Stomach (tissue), 9 donors: ENCODE measurements around the gene STAB1. TPM values are rescaled to one million over a fixed set of nuclear protein-coding genes. Genes with fewer than 3 reads are reported as not detected.

Source experiments
- DNase-seq, 2 donors: peaks; one replicate each; pipeline versions ENCODE4 v3.0.0 to v3.0.0-alpha.2; 2013 to 2019
- H3K27ac ChIP-seq, 5 donors: fragments of 200-600 bp in 4 of 5; sonication (generic) in 4 of 5; one replicate each; pipeline ENCODE4 v1.5.1; 2013 to 2019; ENCODE audit warnings: mild to moderate bottlenecking in 1 of 5, moderate library complexity in 1 of 5
- H3K27me3 ChIP-seq, 3 donors: fragments of 200-600 bp; sonication (generic); one replicate each; pipeline ENCODE4 v1.5.1; 2017 to 2019; ENCODE audit warnings: mixed run types in 1 of 3
- H3K36me3 ChIP-seq, 4 donors: fragments of 200-600 bp; sonication (generic); 1 replicate in 3 of 4; 2 replicates in 1 of 4; pipeline ENCODE4 v1.5.1; 2016 to 2019
- H3K4me1 ChIP-seq, 4 donors: fragments of 200-600 bp; sonication (generic); one replicate each; pipeline ENCODE4 v1.5.1; 2016 to 2019
- H3K4me3 ChIP-seq, 4 donors: fragments of 200-600 bp; sonication (generic) in 3 of 4; one replicate each; pipeline ENCODE4 v1.5.1; 2016 to 2019; ENCODE audit warnings: mild to moderate bottlenecking in 1 of 4
- H3K9me3 ChIP-seq, 4 donors: fragments of 200-600 bp; sonication (generic); one replicate each; pipeline ENCODE4 v1.5.1; 2016 to 2019
- EP300 ChIP-seq: sonication (generic); formaldehyde crosslinking; IDR thresholded peaks from one replicate; pipeline ENCODE4 v1.6.1; 2017; ENCODE audit warnings: antibody characterized with exemption
- POLR2A ChIP-seq, 4 donors: fragments of 450-650 bp; IDR thresholded peaks; one replicate each; pipeline ENCODE4 v1.6.1; 2016; ENCODE audit warnings: antibody characterized with exemption in 4 of 4, control low read depth in 2 of 4, mild to moderate bottlenecking in 1 of 4, moderate library complexity in 1 of 4
- POLR2AphosphoS5 ChIP-seq, 3 donors: sonication (generic); formaldehyde crosslinking; IDR thresholded peaks; one replicate each; pipeline ENCODE4 v1.6.1; 2016; ENCODE audit warnings: antibody characterized with exemption in 3 of 3
- WGBS, 5 donors: extraction: QIAGEN DNeasy Blood & Tissue Kit in 3 of 5; methylation state at CpG; one replicate each; pipeline versions ENCODE4 v1.1.5 to v1.1.7; 2013 to 2018; 5-methylcytosine and 5-hydroxymethylcytosine counted together
- intact Hi-C: fragments of 100-400 bp; cut with DNase I; formaldehyde crosslinking; loops from one replicate; pipeline ENCODE4 v1.15.1; 2023; ENCODE audit warnings: low total_unique reads
- polyA plus RNA-seq, 3 donors: library from polyadenylated mRNA; stranded (reverse); fragments of 200-250 nt; gene quantifications; one replicate each; pipeline ENCODE4 v1.2.3, GENCODE V29; 2013
- total RNA-seq, 5 donors: library from RNA; depleted of rRNA; stranded (reverse); fragments of >200 nt; gene quantifications; one replicate each; pipeline versions ENCODE4 v1.1.0 to v1.2.3, GENCODE V29; 2014 to 2016
- TF ChIP-seq, protein P1 (sequence below), 7 experiments: fragments of 450-650 bp in 4 of 7; fragments of 200-600 bp in 3 of 7; sonication (generic) in 3 of 7; IDR thresholded peaks; one replicate each; pipeline ENCODE4 v1.5.1; 2016 to 2019; ENCODE audit warnings: antibody characterized with exemption in 7 of 7, control low read depth in 2 of 7, mild to moderate bottlenecking in 1 of 7
- donor health status: healthy with polysubstance abuse.
- donor health status: Bipolar disorder and iron deficiency.
- donor health status: healthy.

The STAB1 gene
- total and polyA plus RNA-seq, 8 donors: 33.7 to 295 (median 62.8) TPM

DNA sequence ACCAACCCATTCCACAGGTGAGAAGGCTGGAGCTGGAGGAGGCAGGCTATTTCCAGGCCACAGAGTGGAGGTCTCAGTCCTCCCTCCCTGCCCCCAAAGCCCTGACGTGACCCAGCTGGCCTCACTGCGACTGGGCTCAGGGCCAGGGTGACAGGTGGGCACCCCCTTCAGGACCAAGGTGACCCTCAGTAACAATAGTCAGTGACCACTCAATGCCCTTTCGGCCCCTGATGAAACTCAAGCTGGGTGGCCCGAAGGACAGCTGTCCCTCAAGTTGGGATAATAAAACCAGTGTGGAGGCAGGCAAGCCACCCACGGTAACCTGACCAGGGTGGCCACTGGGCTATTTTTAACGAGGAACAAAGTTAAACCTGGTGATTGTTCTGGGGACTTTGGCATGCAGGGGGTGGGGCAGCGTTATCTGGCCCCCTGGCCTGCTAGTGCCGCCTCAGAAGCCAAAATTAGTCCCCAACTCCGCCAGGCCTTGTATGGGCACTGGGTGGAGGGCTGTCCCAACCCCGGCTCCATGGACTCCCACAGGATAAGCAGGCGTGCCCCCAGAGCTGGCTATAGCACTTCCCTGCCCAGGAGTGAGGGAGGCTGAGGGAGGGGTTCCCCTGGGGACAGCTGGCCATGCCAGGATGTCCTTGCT lies 42.4 kb upstream of the STAB1 start:
- Histone ChIP-seq H3K4me3 (no peak overlapping the region), H3K27me3 (no peaks in the 10 kb centered on the region), H3K9me3 (no peaks in the 10 kb centered on the region), H3K4me1 (peaks cover 35 to 58% (median 51%) of the 10 kb centered on the region in 4 donors), H3K36me3 (peaks cover 0 to 5% (median 4%) of the 10 kb centered on the region in 4 donors), H3K27ac (no peak overlapping the region)
- TF ChIP-seq POLR2A (IDR thresholded peaks at IDR 0.05) (no peak), EP300 (no peak), POLR2AphosphoS5 (IDR thresholded peaks at IDR 0.05) (no peak)
- TF ChIP-seq, protein P1, sequence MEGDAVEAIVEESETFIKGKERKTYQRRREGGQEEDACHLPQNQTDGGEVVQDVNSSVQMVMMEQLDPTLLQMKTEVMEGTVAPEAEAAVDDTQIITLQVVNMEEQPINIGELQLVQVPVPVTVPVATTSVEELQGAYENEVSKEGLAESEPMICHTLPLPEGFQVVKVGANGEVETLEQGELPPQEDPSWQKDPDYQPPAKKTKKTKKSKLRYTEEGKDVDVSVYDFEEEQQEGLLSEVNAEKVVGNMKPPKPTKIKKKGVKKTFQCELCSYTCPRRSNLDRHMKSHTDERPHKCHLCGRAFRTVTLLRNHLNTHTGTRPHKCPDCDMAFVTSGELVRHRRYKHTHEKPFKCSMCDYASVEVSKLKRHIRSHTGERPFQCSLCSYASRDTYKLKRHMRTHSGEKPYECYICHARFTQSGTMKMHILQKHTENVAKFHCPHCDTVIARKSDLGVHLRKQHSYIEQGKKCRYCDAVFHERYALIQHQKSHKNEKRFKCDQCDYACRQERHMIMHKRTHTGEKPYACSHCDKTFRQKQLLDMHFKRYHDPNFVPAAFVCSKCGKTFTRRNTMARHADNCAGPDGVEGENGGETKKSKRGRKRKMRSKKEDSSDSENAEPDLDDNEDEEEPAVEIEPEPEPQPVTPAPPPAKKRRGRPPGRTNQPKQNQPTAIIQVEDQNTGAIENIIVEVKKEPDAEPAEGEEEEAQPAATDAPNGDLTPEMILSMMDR (IDR thresholded peaks at IDR 0.05): no peak
- DNase-seq: peak in 1 of 2 donors; percentile 45
- intact Hi-C loops: no loop called here
- 38 to 62% (median 44%) methylated on average over 6 to 11 of the region's 11 CpGs for WGBS, 5 donors

DNA sequence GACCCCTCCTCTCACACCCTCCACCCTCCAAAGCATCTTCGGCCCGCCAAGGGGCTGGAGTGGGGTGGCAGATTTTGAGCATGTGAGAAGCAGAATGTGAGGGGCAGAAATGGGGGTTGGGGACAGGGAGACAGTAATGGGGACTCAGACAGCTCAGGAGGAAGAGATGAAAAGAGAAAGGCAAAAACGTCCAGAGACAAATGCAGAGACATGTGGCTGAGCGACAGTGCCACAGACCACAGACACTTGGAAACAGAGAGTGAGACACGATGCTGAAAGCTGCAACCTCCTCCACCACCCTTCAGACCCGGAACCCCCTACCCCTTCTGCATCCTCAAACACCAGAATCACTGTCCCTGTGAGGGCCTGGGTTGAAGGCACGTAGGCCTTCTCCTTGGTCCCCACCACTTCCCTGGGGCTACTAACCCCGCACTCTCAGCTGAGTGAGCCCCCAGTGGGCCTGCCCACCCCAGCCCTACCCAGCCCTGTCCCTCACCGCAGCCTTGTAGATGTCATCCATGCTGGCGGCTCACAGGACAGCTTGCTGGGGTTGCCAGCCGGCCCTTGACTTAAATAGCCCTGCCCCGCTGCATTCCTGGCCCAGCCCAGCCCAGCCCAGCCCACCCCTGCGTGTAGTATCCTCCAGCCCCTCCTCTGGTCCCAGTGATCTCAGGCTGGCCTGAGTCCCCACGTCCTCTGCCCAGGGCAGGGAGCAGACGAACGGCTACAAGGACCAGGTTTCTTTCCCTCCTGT lies 41.5 kb upstream of the STAB1 start, which contains the start of gene TNNC1:
Gene TNNC1 (minus strand): TSS at position 546 of the 754 bp plus-strand sequence. CDS start 26 bp downstream, at position 520.
- no peaks in the 10 kb centered on the region for H3K9me3 ChIP-seq
- peak within 1 kb of the TSS; percentile 81 to 94 (median 90) for H3K27ac ChIP-seq
- TF ChIP-seq, protein P1 (IDR thresholded peaks at IDR 0.05): no peak
- peak within 1 kb of the TSS; percentile 79 to 97 (median 88) for H3K4me3 ChIP-seq
- 45 to 61% (median 58%) methylated on average over 15 to 16 of the region's 16 CpGs for WGBS, 5 donors
- H3K4me1 ChIP-seq: peaks cover 35 to 59% (median 56%) of the 10 kb centered on the region in 4 donors
- intact Hi-C loops: no loop called here
- DNase-seq: peak; percentile 40 to 73
- H3K36me3 ChIP-seq: peaks cover 3 to 14% (median 14%) of the 10 kb centered on the region in 4 donors
- H3K27me3 ChIP-seq: no peaks in the 10 kb centered on the region

DNA sequence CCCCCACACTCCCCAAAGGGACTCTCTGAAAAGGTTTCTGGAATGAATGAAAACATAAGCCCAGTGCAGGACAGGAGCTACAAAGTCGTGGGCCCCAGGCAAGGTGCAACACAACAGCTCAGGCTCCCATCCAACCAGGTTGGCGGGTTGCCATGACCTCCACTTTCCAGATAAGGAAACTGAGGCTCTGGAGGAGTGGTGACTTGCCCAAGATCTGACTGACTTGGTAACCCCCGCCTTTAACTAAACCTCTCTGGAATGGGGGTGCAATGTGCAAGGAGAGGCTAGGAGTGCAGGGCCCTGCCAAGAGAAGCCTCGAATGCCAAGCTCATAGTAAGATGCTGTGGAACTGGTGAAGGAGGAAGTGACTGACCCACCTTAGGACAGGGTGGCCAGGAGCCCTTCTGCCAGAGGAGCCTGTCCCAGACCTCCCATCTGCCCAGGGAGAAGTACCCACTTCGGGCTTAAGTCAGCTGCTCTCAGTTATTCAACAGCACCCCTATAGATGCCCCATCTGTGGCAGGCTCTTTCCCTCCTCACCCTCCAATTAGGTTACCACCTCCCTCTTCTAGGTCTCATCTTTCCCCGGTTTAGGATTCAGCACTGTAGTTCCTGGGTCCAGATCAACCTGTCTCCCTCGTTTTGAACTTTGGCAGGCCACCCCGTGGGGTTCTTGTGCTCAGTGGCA lies 40.7 kb upstream of the STAB1 start:
- H3K27ac ChIP-seq: peak overlapping the region; percentile 81 to 94 (median 90)
- WGBS, 5 donors: 29 to 42% (median 35%) methylated on average over 8 of the region's 8 CpGs
- peaks cover 10 to 22% (median 21%) of the 10 kb centered on the region in 4 donors for H3K36me3 ChIP-seq
- peaks cover 35 to 58% (median 55%) of the 10 kb centered on the region in 4 donors for H3K4me1 ChIP-seq
- H3K27me3 ChIP-seq: no peaks in the 10 kb centered on the region
- DNase-seq: peak; percentile 42 to 46
- no peak for TF ChIP-seq POLR2A (IDR thresholded peaks at IDR 0.05)
- TF ChIP-seq, protein P1 (IDR thresholded peaks at IDR 0.05): no peak
- no peak for TF ChIP-seq EP300
- H3K9me3 ChIP-seq: no peaks in the 10 kb centered on the region
- H3K4me3 ChIP-seq: peak overlapping the region; percentile 79 to 97 (median 88)
- intact Hi-C loops: no loop called here

DNA sequence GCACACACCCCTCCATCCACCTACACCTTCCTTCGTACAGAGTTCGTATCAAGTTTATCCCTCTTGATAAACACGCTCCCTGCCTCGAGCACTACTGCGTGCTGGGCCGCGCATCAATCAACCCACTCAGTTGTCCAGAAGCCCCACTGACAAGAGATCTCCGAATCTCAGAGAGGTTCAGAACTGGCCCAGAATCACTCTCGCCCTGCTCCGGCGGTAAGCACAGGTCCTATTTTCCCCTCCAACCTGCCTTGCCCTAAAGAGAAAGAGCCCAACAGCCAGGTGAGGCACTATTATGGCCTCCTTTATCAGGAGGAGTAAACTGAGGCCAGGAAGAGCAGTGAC lies 40.2 kb upstream of the STAB1 start:
- DNase-seq: no peak

More for the DNA sequence above, 40.2 kb upstream of the STAB1 start:
- peaks cover 31 to 55% (median 51%) of the 10 kb centered on the region in 4 donors for H3K4me1 ChIP-seq
- 15 to 37% (median 20%) methylated on average over 11 of the region's 11 CpGs for WGBS, 5 donors
- H3K4me3 ChIP-seq: peak overlapping the region; percentile 79 to 97 (median 88)
- H3K36me3 ChIP-seq: peaks cover 14 to 27% (median 26%) of the 10 kb centered on the region in 4 donors
- no peaks in the 10 kb centered on the region for H3K27me3 ChIP-seq
- no peaks in the 10 kb centered on the region for H3K9me3 ChIP-seq
- peak overlapping the region; percentile 81 to 94 (median 90) for H3K27ac ChIP-seq
- intact Hi-C loops: no loop called here
- TF ChIP-seq POLR2A (IDR thresholded peaks at IDR 0.05) (no peak), POLR2AphosphoS5 (IDR thresholded peaks at IDR 0.05) (no peak), EP300 (no peak)
- TF ChIP-seq, protein P1 (IDR thresholded peaks at IDR 0.05): no peak
